Measurements from ENCODE around the gene TAF6L.
"Not testable (repeated sequence)": the region's sequence is repeated elsewhere in the genome, so short reads cannot be mapped to it uniquely, and the experiment has no call there.

TAF6L gene

DNA sequence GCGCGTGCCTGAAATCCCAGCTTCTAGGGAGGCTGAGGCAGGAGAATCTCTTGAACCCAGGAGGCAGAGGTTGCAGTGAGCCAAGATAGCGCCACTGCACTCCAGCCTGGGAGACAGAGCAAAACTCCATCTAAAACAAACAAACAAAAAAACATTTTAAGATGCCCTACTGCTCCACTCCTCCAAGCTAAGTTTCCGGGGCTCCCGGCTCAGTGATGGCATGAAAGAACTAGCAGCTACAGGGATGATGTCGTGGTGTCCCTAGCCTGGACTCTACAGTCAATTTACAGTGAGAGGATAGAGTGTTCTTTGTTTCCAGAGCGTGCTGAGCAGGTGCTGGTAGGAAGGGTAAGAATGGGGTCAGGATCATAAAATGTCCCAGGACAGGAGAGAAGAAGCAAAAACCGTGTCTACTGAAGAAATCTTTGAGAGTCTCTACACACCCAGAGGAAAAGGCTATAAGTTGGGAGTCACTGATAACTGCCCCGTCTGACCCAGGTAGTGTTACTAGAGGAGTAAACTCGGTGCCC, 16.0 kb upstream of the TAF6L start:
- no peak for DNase-seq (ENCODE audit: extremely low read depth in 1 of 2, low read depth in 1 of 2)

GRCh38 chr11:62757846-62758788, 13.1 kb upstream of the TAF6L start:
- DNase-seq (ENCODE audit: extremely low read depth in 1 of 2, low read depth in 1 of 2), result no peak

- not testable (repeated sequence) for DNase-seq (ENCODE audit: extremely low read depth in 1 of 2, low read depth in 1 of 2)
These were observed 10.3 kb upstream of the TAF6L start for GRCh38 chr11:62760867-62761227.

DNA sequence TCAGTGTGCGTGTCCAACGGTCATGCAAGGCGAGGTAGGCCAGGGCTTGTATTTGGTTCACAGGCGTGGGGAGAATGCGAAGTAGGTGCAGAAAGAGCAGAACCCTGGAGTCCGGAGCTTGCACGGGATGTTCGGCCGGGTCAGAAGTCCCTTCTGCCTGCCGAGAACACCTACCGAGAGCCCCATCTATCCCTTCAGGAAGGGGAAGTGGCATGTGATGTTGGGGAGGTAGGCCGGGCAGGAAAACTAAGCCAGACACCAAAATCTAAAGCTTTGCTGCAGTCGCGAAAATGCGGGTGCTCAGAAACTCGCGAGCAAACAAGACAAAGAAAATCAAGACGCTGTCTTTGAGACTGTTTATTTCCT, 435 bp upstream of the TAF6L start:
- no peak for DNase-seq (ENCODE audit: extremely low read depth in 1 of 2, low read depth in 1 of 2)

GRCh38 chr11:62774407-62774806, 3.2 kb downstream of the TAF6L start:
- DNase-seq (ENCODE audit: extremely low read depth in 1 of 2, low read depth in 1 of 2), result no peak

DNA sequence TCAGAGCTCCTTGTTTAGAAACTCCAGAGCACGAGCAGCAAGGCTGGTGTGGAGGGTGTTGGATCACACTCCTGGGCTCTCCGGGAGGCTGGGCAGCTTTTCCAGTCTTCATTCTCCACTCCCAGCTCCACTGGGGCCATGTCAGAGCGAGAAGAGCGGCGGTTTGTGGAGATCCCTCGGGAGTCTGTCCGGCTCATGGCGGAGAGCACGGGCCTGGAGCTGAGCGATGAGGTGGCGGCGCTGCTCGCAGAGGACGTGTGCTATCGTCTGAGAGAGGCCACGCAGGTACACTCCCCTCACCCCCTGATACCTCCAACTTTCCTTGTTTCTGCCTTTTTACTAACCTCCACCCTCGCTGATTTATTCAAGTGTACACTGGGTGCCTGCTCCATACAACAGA, 4.5 kb downstream of the TAF6L start:
- no peak for DNase-seq (ENCODE audit: extremely low read depth in 1 of 2, low read depth in 1 of 2)

DNA sequence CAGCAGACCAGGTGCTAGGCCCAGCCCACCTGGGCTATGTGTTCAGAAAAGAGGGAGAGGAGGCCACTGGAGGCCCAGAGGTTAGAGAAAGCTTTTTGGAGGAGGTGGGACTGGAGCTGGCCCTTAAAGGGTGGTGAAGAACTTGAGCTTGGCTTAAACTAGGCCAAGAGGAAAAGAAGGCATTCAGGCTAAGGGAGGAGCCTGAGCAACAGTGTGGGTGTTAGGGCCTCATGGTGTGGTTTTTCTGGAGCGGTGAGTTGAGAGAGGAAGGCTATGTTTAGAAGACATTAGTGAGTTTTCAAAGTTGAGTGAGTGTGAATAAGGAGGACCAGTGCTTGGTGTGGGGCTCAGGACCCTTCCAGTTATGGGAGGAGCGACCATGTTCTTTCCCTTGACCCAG, 6.2 kb downstream of the TAF6L start:
- DNase-seq (ENCODE audit: extremely low read depth in 1 of 2, low read depth in 1 of 2), result no peak

DNA sequence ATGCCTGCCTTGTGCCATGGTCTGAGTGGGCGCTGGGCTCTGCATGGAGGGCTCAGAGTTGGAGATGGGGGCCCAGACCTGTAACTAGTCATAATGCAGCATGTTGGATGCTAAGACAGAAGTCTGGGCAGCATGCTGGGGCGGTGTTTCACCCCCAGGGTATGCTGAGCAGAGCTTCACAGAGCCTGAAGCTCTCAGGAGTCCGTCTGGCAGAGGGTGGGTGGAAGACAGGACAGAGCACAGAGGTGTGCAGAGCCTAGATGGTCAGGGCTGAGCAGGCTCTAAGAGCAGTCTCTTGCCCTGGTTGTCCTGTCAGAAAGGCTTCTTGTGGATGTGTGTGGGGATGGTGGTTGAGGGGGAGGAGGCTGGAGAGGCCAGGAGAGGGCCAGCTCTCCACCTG, 7.2 kb downstream of the TAF6L start:
- DNase-seq (ENCODE audit: extremely low read depth in 1 of 2, low read depth in 1 of 2), result no peak

DNA sequence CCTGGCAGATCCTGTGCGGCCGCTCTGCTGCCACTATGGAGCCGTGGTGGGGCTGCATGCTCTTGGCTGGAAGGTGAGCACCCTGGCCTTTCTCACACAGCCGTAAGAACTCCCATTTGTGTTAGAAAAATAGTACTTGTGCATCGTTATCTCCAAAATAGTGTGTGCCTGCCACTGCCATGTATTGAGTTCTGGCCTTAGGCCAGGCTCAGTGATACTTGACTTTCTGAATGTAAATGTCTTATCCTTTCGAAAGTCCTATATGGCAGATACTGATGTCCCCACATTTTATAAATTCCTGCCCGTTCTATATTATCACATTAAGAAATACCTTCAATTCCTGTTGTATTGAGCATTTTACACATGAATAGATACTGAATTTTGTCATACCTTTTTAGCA, 11.6 kb downstream of the TAF6L start:
- DNase-seq (ENCODE audit: extremely low read depth in 1 of 2, low read depth in 1 of 2), result no peak

DNA sequence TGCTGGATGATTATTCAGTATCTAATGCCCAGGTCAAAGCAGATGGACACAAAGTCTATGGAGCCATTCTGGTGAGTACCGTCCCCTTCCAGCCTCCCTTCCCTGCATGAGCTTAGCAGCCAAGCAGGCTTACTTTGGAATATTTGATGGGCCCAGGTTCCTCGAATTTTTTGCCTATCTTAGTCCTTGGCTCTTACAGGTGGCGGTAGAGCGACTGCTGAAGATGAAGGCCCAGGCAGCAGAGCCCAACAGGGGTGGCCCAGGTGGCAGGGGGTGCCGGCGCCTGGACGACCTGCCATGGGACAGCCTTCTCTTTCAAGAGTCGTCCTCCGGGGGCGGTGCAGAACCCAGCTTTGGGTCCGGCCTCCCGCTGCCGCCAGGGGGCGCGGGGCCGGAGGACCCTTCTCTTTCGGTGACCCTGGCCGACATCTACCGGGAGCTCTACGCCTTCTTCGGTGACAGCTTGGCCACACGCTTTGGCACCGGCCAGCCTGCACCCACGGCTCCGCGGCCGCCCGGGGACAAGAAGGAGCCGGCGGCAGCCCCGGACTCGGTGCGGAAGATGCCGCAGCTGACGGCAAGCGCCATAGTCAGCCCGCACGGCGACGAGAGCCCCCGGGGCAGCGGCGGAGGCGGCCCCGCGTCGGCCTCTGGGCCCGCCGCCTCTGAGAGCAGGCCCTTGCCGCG, 15.3 kb downstream of the TAF6L start:
- DNase-seq (ENCODE audit: extremely low read depth in 1 of 2, low read depth in 1 of 2), result peak; percentile 53 to 77

- peak; percentile 98 for DNase-seq (ENCODE audit: extremely low read depth in 1 of 2, low read depth in 1 of 2)
These were observed 16.0 kb downstream of the TAF6L start, which contains the start of gene TMEM179B for GRCh38 chr11:62787005-62787759. Gene TMEM179B, plus strand, starts transcription at chr11:62787402. Its CDS starts 30 bp downstream, at chr11:62787432.

GRCh38 chr11:62788991-62789390, 17.8 kb downstream of the TAF6L start:
- DNase-seq (ENCODE audit: extremely low read depth in 1 of 2, low read depth in 1 of 2), result no peak

GRCh38 chr11:62789576-62789975, 18.4 kb downstream of the TAF6L start:
- DNase-seq (ENCODE audit: extremely low read depth in 1 of 2, low read depth in 1 of 2), result no peak

GRCh38 chr11:62791501-62792201, 20.5 kb downstream of the TAF6L start, which contains the start of gene TMEM223:
Gene TMEM223, minus strand, starts transcription at chr11:62792006. Its CDS starts 12 bp downstream, at chr11:62791994.
- DNase-seq (ENCODE audit: extremely low read depth in 1 of 2, low read depth in 1 of 2), result peak; percentile 52 to 88

GRCh38 chr11:62792202-62792575, 21.0 kb downstream of the TAF6L start:
- DNase-seq (ENCODE audit: extremely low read depth in 1 of 2, low read depth in 1 of 2), result no peak

DNA sequence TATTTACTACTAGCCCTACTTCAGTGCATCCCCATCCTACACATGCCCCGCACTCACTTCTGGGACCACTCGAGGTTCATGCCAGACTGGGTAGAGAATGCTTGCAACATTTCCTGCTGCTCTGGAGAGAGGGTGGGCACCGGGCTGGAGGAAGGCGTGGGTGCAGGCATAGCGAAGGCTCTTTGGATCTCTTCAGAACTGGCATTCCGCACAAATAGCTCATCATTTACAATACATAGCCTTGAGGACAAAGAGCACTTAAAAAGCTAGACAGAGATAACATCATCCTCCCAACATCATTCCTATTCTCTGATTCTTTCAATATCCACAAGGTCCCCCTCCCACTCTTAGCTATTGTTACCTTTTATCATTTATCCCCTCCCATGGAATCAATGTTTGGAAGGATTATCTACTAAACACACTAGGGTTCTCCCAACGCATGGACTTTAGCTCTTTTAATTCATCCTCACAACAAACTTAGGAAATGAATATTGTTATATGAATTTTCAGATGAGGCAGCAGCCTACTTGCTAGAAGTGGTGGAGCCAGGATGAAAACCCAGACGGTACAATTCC, 23.1 kb downstream of the TAF6L start:
- DNase-seq (ENCODE audit: extremely low read depth in 1 of 2, low read depth in 1 of 2), result no peak

- DNase-seq (ENCODE audit: extremely low read depth in 1 of 2, low read depth in 1 of 2), result no peak
These were observed 25.1 kb downstream of the TAF6L start for GRCh38 chr11:62796281-62796680.

DNA sequence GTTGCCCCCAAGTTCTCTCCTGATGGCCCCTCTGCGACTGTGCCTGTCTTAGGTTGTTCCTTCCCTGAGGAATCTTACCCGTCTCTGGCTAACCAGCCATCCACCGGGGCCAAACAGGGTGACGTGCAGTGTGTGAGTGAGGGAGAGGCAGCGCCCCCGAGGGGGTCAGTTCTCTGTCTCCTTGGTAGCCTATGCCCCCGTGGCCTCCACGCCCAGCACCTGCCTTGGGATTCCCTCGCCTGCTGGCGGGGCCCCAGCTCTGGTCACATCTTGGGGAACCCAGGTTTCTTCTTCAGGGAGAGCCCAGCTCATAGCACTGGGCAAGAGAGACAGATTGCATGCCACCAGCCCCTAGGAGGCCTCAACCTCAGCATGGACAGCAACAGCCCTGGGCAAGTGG, 28.3 kb downstream of the TAF6L start:
- no peak for DNase-seq (ENCODE audit: extremely low read depth in 1 of 2, low read depth in 1 of 2)

- DNase-seq (ENCODE audit: extremely low read depth in 1 of 2, low read depth in 1 of 2), result no peak
These were observed 29.9 kb downstream of the TAF6L start for GRCh38 chr11:62801071-62801470.
